Measurements from ENCODE around the gene CDK12.

GRCh38 chr17:39543176-39543575, 81.9 kb downstream of the CDK12 start:
- TF ChIP-seq POLR2A (IDR thresholded peaks at IDR 0.05): no peak
- no peak for TF ChIP-seq CTCF (IDR thresholded peaks at IDR 0.05)
- TF ChIP-seq EP300 (IDR thresholded peaks at IDR 0.05): no peak
